GM21423 (cell line): ENCODE results near the gene C15orf62.

ENCODE experiments used
- ATAC-seq: cut with Tn5 transposase; IDR thresholded peaks from one replicate; pipeline ENCODE4 v1.9.1; 2021; ENCODE audit warnings: mild to moderate bottlenecking, moderate library complexity; ENCODE audit not compliant: unreplicated experiment

The C15orf62 gene

DNA sequence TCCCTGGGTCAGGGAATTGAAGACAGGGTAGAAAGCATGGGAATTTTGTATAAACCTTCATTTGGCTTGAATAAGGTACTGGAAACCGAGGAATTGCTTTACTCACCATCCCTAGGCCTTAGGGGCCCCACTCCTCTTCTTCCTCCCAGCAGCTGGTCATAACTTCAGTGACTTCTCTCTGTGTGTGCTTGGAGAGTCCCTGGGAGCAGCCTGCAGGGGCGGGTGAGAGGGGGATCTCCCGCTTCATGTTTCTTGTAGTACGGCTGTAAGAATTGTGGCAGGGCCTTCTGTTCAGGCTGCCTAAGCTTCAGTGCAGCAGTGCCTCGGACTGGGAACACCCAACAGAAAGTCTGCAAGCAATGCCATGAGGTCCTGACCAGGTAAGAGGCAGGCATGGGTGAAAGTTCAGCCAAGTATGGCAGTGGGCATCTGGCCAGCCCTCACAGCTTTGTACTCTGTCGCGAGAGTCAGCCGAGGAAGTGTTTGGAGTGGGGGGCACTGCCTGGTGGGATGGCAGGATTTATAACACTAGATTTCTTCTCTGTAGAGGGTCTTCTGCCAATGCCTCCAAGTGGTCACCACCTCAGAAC lies 39.2 kb downstream of the C15orf62 start:
- ATAC-seq: no peak

DNA sequence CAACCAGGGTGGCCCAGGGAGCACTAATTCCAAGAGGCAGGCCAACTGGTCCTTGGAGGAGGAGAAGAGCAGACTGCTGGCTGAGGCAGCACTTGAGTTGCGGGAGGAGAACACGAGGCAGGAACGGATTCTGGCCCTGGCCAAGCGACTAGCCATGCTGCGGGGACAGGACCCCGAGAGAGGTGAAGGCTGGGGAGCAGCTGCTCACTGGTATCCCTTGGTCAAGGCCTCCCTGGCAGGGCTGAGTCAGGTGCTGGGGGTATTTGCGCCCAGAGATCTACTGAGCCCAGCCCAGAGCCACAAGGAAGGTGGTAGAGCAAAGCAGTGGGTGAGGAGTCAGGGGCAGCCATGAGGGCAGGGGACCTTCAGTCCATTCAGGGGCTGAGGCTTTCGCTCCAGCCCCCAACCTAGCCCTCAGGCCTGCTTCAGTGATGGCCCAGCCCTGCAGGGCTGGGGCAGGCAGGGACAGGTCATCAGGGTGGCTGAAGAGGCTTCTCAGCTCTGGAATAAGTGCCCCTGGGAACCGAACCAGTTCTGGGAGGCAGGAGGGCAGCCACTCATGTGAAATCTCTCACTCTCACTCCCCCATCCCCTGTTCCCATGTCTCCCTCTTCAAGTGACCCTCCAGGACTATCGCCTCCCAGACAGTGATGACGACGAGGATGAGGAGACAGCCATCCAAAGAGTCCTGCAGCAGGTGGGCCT lies 43.1 kb downstream of the C15orf62 start:
- ATAC-seq: no peak

- ATAC-seq: no peak
Observed at GRCh38 chr15:40815042-40815698, 45.4 kb downstream of the C15orf62 start.

- ATAC-seq: no peak
Observed at GRCh38 chr15:40819048-40819447, 49.3 kb downstream of the C15orf62 start.

GRCh38 chr15:40821195-40821594 lies 51.4 kb downstream of the C15orf62 start:
- no peak for ATAC-seq
